ENCODE data around the gene TRIM29.

The TRIM29 gene

GRCh38 chr11:120122924-120123683 lies 14.8 kb downstream of the TRIM29 start:
- no peak for DNase-seq

DNA sequence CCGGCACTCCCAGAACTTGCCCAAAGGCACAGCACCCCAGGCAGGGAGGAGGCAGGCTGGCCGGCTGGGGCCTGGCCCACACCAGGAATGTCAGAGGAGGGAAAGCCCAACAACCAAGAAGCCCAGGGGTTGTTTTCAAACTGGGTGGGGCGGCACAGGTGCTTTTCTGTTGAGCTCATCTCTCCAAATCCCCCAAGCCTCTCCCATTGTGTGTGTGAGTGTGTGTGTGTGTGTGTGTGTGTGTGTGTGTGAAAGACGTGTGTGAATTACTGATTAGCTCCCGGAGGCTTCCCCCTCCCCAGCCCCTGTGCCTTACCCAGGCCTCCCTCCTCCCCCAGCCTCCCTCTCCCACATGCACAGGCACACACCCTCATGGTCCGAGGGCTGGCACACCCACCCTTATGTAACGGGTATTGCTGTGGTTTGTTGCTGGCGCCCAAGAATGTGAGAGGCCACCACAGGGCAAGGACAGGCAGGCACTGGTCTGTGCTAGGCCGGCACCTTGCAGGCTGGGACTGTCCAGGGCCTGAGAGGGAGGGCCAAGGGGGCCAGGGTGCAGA lies 15.9 kb downstream of the TRIM29 start:
- DNase-seq, result no peak

DNA sequence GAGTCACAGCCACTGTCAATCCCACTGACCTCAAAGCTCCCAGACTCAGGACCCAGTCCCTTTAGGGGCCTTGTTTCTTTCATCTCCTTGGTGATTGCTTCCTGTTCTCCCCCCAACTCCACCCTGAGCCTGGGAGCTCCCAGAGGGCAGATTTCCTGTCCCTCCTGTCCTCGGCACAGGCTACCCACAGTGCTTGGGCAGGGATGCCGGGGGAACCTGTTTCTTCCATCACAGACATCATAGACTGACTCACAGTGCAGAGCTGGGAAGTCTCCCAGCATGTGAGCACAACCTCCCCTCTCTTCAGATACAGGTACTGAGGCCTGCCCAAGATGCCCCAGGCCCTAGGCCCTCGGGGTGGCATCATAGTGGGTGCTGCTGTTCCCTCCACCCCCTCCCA lies 16.6 kb downstream of the TRIM29 start:
- no peak for DNase-seq

DNA sequence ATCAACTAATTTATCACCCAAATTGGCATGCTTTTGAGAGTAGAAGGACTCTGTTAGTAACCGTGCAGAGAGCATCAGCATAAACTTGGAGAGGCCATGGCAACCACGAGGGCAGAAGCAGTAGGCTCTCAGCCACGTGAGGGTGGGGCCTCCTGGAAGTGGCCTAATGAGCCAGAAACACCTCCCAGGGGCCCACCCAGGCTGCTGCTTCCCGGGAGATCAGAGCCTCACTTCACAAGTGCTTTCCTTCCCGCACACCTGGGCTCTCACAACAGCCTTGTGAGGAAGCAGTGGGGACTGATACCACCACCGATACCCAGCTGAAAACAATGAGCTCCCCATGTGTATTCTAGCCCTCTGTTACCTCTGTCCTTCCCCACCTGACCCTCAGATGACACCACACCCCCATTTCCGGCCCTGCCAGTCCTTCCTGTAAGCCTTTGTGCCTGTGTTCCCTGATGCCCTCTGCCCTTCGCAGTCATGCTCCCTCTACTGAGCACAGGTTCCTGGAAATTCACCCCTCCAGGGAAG lies 17.0 kb downstream of the TRIM29 start:
- DNase-seq, result no peak

- DNase-seq, result no peak
Observed at GRCh38 chr11:120119121-120119520, 18.8 kb downstream of the TRIM29 start.

- no peak for DNase-seq
Observed at GRCh38 chr11:120117991-120118390, 19.9 kb downstream of the TRIM29 start.

GRCh38 chr11:120116966-120117365 lies 20.9 kb downstream of the TRIM29 start:
- no peak for DNase-seq

- DNase-seq, result no peak
Observed at GRCh38 chr11:120115272-120116000, 22.5 kb downstream of the TRIM29 start.

DNA sequence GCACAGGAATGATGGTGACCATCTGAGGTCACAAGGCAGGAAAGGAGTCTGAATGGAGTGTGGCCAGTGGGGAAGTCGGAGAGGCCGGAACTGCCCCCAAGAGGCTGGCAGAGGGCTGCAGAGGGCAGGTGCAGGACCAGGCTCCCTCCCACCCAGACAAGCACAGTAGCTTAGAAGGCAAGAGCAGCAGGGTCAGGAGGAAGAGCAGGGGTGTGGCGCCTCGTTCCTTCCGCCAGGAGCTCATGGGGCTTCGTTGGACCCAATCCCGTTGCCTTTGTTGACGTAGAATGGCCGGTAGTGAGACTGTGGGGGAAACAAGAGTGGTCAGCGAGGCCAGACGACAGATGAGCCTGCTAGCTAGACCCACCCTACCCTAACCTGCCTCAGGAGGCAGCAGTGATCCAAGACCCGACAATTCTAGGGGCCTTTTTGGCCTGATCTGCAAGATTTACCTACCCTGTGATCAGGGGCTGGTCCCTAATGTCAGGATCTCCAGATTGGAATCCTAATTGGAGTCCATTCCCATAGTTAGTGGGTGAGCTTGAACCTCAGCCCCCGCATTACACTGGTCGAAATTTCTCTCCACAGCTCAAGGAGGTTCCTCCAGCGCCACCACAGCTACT lies 25.6 kb downstream of the TRIM29 start:
- no peak for DNase-seq

GRCh38 chr11:120109531-120109930 lies 28.4 kb downstream of the TRIM29 start:
- no peak for DNase-seq

GRCh38 chr11:120108785-120109168 lies 29.1 kb downstream of the TRIM29 start:
- no peak for DNase-seq

- peak; percentile 33 for DNase-seq
Observed at GRCh38 chr11:120108154-120108784, 29.6 kb downstream of the TRIM29 start.

- DNase-seq, result no peak
Observed at GRCh38 chr11:120107692-120108091, 30.2 kb downstream of the TRIM29 start.

DNA sequence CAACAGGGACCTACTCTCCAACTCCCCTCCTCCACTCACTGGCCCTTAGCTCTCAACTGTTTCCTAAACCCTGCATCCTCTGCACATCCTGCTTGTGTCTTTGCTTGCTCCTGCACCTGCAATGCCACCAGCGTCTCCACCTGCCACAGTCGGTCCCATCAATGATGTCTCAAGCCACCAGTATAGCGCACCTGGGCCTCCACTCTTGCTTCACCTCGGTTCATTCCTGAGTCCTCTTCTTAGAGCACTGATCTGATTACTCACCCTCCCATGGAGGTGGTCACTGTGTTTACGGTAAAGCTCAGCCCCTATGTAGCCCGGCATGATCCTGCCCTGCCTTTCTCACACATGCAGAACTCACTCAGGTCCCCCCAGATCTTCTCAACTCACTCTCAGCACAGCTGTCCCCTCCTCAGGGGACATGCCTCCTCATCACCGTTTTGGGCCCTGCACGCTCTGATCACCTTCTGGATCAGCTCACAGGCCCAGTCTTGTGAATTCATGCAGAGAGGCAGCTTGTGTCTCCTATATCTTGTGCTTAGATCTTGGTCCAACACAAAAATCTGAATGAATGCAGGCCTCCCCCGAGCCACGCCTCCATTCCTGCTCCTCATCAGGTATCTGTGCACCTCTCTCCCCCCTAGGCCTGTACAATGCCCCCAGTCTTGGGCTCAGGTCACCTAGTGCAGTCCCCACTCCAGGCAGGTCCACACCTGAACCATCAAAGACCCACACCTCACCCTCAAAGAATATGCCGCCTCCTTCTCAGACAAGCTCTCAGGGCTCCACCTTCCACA lies 31.4 kb downstream of the TRIM29 start:
- DNase-seq, result no peak

DNA sequence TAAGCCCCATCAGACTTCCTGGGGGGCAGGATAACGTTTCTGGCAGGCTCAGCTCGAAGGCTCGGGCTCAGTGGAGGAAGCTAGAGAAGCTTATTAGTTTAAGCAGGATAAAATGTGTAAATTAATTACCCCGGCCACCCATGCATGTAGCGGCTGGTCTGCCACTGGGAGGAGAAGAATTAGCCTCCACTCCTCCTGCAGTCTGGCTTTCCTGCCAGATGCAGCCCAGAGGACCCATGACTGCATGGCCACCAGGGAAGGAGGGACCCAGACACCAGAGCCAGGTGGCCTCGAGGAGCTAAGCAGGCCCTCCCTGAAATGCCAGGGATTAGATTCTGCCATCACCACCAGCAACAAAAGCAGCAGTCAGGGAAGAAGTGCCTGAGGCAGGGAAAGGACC lies 32.3 kb downstream of the TRIM29 start:
- DNase-seq, result no peak

DNA sequence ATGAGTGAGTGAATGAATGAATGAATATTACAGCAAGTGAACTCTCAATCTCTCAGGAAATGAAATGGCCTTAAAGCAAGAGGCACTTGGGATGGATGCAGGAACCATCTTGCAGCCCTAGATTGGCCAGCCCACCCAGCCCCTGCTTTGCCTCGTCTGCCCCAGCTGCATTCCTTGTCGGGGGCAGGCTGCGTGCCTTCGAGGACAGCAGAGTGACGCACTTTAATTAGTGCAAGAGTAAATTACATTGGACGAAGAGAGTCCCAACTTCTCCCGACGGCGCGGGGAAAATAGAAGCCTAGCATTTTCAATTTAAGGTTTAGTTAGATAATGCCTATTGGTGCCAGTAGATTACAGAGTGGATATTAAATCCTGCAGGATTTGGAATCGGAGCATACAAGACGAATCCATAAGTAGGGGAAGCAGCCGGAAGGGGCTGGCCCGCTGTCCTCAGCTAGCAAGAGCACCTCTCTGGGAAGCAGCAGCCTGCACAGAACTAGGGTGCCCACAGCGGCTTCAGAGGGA lies 33.8 kb downstream of the TRIM29 start:
- no peak for DNase-seq

DNA sequence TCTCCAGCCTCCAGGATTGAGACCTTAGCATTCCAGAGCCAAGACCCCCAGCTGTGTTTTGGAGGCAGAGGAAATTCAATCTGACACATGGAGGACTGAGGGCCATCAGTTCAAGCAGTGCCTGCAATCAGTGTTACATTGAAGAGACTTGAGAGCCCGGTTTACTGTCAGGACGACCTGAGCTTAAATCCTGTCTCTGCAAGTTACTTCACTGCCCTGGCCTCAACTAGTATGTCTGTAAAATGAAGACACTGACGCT lies 35.1 kb downstream of the TRIM29 start:
- DNase-seq, result no peak

GRCh38 chr11:120102050-120102863 lies 35.7 kb downstream of the TRIM29 start:
- no peak for DNase-seq

- DNase-seq, result no peak
Observed at GRCh38 chr11:120098503-120099020, 39.4 kb downstream of the TRIM29 start.

DNA sequence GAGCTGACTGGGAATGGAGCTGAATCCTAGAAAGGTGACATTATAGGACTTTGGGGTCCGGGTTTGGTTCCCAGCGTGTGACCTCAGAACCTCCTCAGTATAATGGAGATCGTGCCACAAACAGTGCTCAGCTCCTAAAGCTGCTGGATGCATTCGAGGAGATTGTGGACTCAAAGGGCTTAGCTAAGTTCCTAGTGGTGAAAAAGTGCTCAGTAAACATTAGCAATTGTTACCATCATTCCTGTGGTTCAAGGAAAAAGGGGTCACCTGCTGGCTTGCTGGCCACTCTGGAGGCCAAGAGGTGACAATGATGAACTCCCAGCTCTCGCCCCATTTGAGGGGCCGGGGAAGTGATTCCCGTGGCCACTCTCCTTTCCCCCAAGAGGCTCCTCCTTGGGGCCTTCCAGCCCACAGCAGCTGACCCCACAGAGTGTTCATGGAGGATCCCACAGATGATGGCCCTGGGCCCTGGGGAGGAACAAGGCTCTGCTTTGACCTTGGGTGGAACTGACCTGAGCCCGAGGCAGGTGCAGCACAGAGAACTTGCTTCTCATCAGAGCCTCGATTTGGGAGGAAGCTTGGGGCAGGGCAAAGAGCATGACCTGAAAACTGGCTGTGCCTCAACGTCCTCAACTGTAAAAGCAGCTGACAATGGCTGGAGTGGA lies 40.1 kb downstream of the TRIM29 start:
- DNase-seq, result no peak

Measured in fibroblast of skin of abdomen (primary cell).